Measurements from ENCODE around the gene C1orf174. TPM values are rescaled to one million over a fixed set of nuclear protein-coding genes. Genes with fewer than 3 reads are reported as not detected.

C1orf174 gene
- total RNA-seq, 1 donor from 2014 or later, result 19.9 TPM

DNA sequence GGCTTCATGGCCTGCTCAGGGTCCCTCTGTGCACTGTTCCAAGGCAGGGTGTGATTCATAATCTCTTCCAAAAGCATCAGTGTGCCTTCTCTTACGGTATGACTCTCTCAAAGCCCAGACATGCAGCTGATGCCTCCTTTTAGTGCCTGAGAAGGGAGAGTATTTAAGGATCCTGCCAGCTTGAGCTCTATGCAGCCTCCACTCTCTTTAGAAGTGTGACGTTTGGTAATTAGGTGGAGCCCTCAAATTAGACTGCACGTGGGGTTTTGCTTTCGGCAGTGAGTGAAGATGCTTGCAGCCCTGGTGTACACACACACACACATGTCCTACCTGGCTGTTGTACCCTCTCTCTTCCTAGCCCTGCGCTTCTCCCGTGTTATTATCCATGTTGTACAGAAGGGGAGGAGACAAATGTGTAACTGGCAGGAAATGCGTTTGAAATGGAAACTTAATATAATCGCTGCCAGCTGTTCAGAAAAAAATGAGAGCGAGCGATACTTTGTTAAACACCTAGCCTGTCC lies 2.6 kb upstream of the C1orf174 start:
- H3K36me3 ChIP-seq, result no peaks in the 10 kb centered on the region
- peak; percentile 13 for DNase-seq
- no peaks in the 10 kb centered on the region for H3K27me3 ChIP-seq
- intact Hi-C loops (cut with DNase I), result no loop called here
- no peak overlapping the region for H3K4me3 ChIP-seq
- TF ChIP-seq, protein P1, sequence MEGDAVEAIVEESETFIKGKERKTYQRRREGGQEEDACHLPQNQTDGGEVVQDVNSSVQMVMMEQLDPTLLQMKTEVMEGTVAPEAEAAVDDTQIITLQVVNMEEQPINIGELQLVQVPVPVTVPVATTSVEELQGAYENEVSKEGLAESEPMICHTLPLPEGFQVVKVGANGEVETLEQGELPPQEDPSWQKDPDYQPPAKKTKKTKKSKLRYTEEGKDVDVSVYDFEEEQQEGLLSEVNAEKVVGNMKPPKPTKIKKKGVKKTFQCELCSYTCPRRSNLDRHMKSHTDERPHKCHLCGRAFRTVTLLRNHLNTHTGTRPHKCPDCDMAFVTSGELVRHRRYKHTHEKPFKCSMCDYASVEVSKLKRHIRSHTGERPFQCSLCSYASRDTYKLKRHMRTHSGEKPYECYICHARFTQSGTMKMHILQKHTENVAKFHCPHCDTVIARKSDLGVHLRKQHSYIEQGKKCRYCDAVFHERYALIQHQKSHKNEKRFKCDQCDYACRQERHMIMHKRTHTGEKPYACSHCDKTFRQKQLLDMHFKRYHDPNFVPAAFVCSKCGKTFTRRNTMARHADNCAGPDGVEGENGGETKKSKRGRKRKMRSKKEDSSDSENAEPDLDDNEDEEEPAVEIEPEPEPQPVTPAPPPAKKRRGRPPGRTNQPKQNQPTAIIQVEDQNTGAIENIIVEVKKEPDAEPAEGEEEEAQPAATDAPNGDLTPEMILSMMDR (IDR thresholded peaks at IDR 0.05), result no peak
- no peaks in the 10 kb centered on the region for H3K9me3 ChIP-seq
- no peak for ATAC-seq
- no peak overlapping the region for H3K27ac ChIP-seq
- peaks cover 9% of the 10 kb centered on the region for H3K4me1 ChIP-seq

DNA sequence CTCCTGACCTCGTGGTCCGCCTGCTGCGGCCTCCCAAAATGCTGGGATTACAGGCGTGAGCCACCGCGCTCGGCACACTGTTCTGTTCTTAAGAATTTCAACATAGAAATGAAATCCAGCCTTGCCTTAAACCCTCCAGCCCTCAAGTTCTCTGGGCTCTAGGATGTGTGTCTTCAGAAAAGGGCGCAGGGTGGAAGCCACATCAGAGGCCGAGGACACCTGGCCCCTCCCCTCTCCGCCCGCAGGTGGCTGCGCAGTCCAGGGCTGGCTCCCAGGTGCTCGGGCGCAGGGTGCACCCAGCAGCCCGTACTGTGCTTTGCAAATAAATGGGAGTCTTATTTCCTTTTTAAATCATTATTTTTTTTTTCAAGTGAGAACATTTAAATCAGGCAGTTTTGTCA lies 2.0 kb upstream of the C1orf174 start:
- Histone ChIP-seq H3K27ac (no peak overlapping the region), H3K36me3 (no peaks in the 10 kb centered on the region), H3K4me1 (peaks cover 9% of the 10 kb centered on the region), H3K27me3 (no peaks in the 10 kb centered on the region), H3K4me3 (no peak overlapping the region), H3K9me3 (no peaks in the 10 kb centered on the region)
- intact Hi-C loops (cut with DNase I), result no loop called here
- DNase-seq, result peak; percentile 58
- ATAC-seq, result no peak
- TF ChIP-seq, protein P1 (IDR thresholded peaks at IDR 0.05), result no peak

DNA sequence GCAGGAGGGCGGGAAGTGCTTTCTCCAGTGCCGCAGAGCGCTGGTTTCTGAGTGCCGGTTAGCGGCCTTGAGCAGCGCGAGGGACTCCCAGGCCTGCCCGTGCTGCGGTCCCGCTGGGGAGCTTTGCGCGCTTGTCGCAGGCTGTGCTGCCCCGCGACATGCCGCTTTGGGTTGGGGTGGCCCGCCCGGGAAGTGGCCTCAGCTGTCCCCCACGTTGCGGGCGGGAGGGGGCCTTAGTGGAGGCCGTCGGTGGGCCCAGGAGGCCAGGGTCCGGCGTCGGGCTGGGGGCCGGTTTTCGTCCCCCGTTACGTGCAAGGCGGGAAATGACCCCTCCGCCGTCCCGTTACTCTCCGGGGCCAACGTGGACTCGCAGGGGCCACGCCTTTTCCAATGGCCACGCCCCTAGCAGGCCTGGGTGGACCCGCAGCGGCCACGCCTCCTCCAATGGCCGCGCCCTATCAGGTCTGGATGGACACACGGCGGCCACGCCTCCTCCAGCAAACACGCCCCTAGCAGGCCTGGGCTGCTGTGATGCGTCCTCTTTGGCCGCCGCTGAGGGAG lies 977 bp upstream of the C1orf174 start:
- Histone ChIP-seq H3K4me3 (peak overlapping the region; percentile 90), H3K36me3 (no peaks in the 10 kb centered on the region), H3K4me1 (peaks cover 9% of the 10 kb centered on the region), H3K27me3 (no peaks in the 10 kb centered on the region), H3K9me3 (no peaks in the 10 kb centered on the region), H3K27ac (peak overlapping the region; percentile 97)
- TF ChIP-seq, protein P1 (IDR thresholded peaks at IDR 0.05), result no peak
- ATAC-seq, result peak; percentile 91
- intact Hi-C loops (cut with DNase I), result no loop called here
- DNase-seq, result peak; percentile 99

GRCh38 chr1:3899754-3900149 lies 320 bp downstream of the C1orf174 start:
- TF ChIP-seq, protein P1 (IDR thresholded peaks at IDR 0.05), result peak; percentile 1
- Histone ChIP-seq H3K27me3 (no peaks in the 10 kb centered on the region), H3K4me3 (peak overlapping the region; percentile 90), H3K36me3 (peaks cover 5% of the 10 kb centered on the region), H3K4me1 (peaks cover 9% of the 10 kb centered on the region), H3K27ac (peak overlapping the region; percentile 97), H3K9me3 (no peaks in the 10 kb centered on the region)
- ATAC-seq (no peak), DNase-seq (no peak)
- intact Hi-C loops (cut with DNase I), result no loop called here

DNA sequence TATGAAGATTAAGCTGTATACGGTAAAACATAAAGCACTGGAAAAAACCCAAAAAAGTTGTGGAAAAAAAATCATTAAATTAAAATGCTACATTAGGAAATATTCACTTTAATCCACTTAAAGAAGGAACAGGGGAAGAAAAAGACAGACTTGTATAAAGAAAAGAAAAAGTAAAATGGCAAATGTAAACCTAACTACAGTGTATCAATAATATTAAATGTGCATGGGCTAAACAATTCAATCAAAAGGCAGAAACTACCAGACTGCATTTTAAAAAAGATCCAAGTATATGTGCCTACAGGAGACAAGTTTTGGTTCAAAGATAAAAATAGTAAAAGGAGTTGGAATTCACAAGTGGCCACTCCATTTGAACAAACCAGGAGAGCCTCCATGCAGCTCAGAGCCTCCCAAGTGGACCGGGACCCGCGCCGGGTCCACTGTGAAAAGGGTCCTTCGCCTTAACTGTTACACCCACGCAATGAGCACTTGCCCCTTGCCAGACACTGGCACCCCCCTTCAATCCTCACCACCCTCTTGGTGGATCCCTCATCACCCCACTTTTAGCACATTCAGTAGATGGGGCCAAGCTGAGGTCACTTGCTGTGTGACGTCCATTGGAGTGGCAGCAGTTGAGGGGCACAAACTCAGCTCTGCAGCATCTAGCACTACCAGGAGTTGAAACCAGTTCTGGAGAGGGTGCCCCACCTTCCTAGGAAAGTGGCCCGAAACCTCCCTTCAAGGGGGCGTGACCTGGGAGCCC lies 898 bp downstream of the C1orf174 start:
- no peaks in the 10 kb centered on the region for H3K9me3 ChIP-seq
- TF ChIP-seq, protein P1 (IDR thresholded peaks at IDR 0.05), result peak; percentile 14
- peaks cover 5% of the 10 kb centered on the region for H3K36me3 ChIP-seq
- peak overlapping the region; percentile 97 for H3K27ac ChIP-seq
- H3K4me1 ChIP-seq, result peaks cover 9% of the 10 kb centered on the region
- H3K27me3 ChIP-seq, result no peaks in the 10 kb centered on the region
- intact Hi-C loops (cut with DNase I), result no loop called here
- H3K4me3 ChIP-seq, result peak overlapping the region; percentile 90
- DNase-seq, result no peak
- ATAC-seq, result no peak

All from upper lobe of right lung (tissue), 1 donor.